GM18868 (cell line): ENCODE results near the gene ACOT4.
"Not testable (repeated sequence)": the region's sequence is repeated elsewhere in the genome, so short reads cannot be mapped to it uniquely, and the experiment has no call there.

Experiments used
- ATAC-seq: cut with Tn5 transposase; IDR thresholded peaks from one replicate; pipeline ENCODE4 v1.9.1; 2021; ENCODE audit warnings: mild to moderate bottlenecking, moderate library complexity; ENCODE audit not compliant: unreplicated experiment

Gene ACOT4

GRCh38 chr14:73576391-73576790 lies 15.3 kb upstream of the ACOT4 start:
- ATAC-seq, result no peak

- not testable (repeated sequence) for ATAC-seq
Observed at GRCh38 chr14:73577214-73577613, 14.5 kb upstream of the ACOT4 start.

GRCh38 chr14:73582102-73582979 lies 9.3 kb upstream of the ACOT4 start:
- ATAC-seq, result peak; percentile 78

GRCh38 chr14:73588695-73589094 lies 3.0 kb upstream of the ACOT4 start:
- ATAC-seq, result no peak

- no peak for ATAC-seq
Observed at GRCh38 chr14:73589116-73589515, 2.6 kb upstream of the ACOT4 start.

GRCh38 chr14:73590673-73591004 lies 1.0 kb upstream of the ACOT4 start:
- not testable (repeated sequence) for ATAC-seq

- ATAC-seq, result no peak
Observed at GRCh38 chr14:73594491-73594890, 2.8 kb downstream of the ACOT4 start.

- no peak for ATAC-seq
Observed at GRCh38 chr14:73599499-73599898, 7.8 kb downstream of the ACOT4 start.

- no peak for ATAC-seq
Observed at GRCh38 chr14:73602994-73603393, 11.3 kb downstream of the ACOT4 start.

- ATAC-seq, result no peak
Observed at GRCh38 chr14:73606271-73606670, 14.6 kb downstream of the ACOT4 start.

- no peak for ATAC-seq
Observed at GRCh38 chr14:73607241-73607640, 15.6 kb downstream of the ACOT4 start.

GRCh38 chr14:73610687-73611086 lies 19.0 kb downstream of the ACOT4 start:
- no peak for ATAC-seq

GRCh38 chr14:73612339-73613045 lies 20.8 kb downstream of the ACOT4 start, which contains the start of gene ACOT6:
Gene ACOT6 (plus strand): TSS chr14:73612517. CDS start chr14:73612572, 55 bp downstream.
- peak; percentile 86 for ATAC-seq

- ATAC-seq, result no peak
Observed at GRCh38 chr14:73613046-73613383, 21.3 kb downstream of the ACOT4 start.

- no peak for ATAC-seq
Observed at GRCh38 chr14:73613419-73613963, 21.8 kb downstream of the ACOT4 start.

GRCh38 chr14:73616831-73617230 lies 25.2 kb downstream of the ACOT4 start:
- ATAC-seq, result no peak

GRCh38 chr14:73619524-73619923 lies 27.9 kb downstream of the ACOT4 start:
- no peak for ATAC-seq

- no peak for ATAC-seq
Observed at GRCh38 chr14:73620268-73620667, 28.6 kb downstream of the ACOT4 start.

GRCh38 chr14:73623504-73624054 lies 31.9 kb downstream of the ACOT4 start:
- no peak for ATAC-seq

GRCh38 chr14:73625706-73626105 lies 34.0 kb downstream of the ACOT4 start:
- no peak for ATAC-seq

- no peak for ATAC-seq
Observed at GRCh38 chr14:73627151-73627558, 35.5 kb downstream of the ACOT4 start.
